SK-N-SH (cell line): ENCODE measurements around the gene LIMS2. TPM values are rescaled to one million over a fixed set of nuclear protein-coding genes. Genes with fewer than 3 reads are reported as not detected.

Experiments
- CTCF ChIA-PET: fragments of 300-600, 350-600 bp; formaldehyde crosslinking; extraction: SDS; loops from one replicate; lab custom pipeline; 2021; lab: Yijun Ruan, JAX
- POLR2A ChIA-PET: fragments of 350-600 bp; sonication (Branson Sonifier 250); formaldehyde crosslinking; extraction: SDS; loops from one replicate; lab custom pipeline; 2020; ENCODE audit warnings: antibody characterized with exemption, inconsistent platforms; lab: Yijun Ruan, JAX
- DNase-seq: peaks from one replicate; pipeline ENCODE4 v3.0.0; 2012
- H2AFZ ChIP-seq: fragments of 200-600 bp; sonication (generic); 2 replicates; pipeline ENCODE4 v1.8.1; 2016; ENCODE audit warnings: antibody characterized with exemption, mild to moderate bottlenecking, low read depth
- H3F3A ChIP-seq: fragments of 200-600 bp; sonication (generic); replicated peaks from 2 replicates; pipeline ENCODE3; 2016; ENCODE audit warnings: antibody characterized with exemption, mild to moderate bottlenecking; ENCODE audit not compliant: insufficient read depth
- H3K27ac ChIP-seq, 2 experiments: fragments of 200-500 bp in 1 of 2; fragments of 200-600 bp in 1 of 2; sonication (Bioruptor generic) in 1 of 2; sonication (generic), shearing (Covaris generic) in 1 of 2; 2 replicates each; pipeline versions ENCODE4 v1.5.1 to v1.6.1; 2014 to 2016; ENCODE audit warnings: low read depth in 2 of 2, inconsistent platforms in 1 of 2, low read length in 1 of 2, mild to moderate bottlenecking in 1 of 2, mixed read lengths in 1 of 2
- H3K27me3 ChIP-seq: fragments of 200-600 bp; sonication (generic), shearing (Covaris generic); 2 replicates; pipeline ENCODE4 v1.6.1; 2016; ENCODE audit warnings: mixed run types; ENCODE audit not compliant: insufficient read depth
- H3K36me3 ChIP-seq, 2 experiments: fragments of 200-500 bp in 1 of 2; fragments of 200-600 bp in 1 of 2; sonication (Bioruptor generic) in 1 of 2; sonication (generic) in 1 of 2; replicated peaks in 1 of 2; 2 replicates each; pipeline versions ENCODE3 to v1.5.1; 2014 to 2016; ENCODE audit warnings: low read length in 1 of 2, mild to moderate bottlenecking in 1 of 2; ENCODE audit not compliant: insufficient read depth in 2 of 2, control insufficient read depth in 1 of 2
- H3K4me1 ChIP-seq, 2 experiments: fragments of 200-500 bp in 1 of 2; fragments of 200-600 bp in 1 of 2; sonication (Bioruptor generic) in 1 of 2; sonication (generic), shearing (Covaris generic) in 1 of 2; 2 replicates each; pipeline versions ENCODE4 v1.5.1 to v1.6.1; 2014 to 2016; ENCODE audit warnings: low read depth in 1 of 2, low read length in 1 of 2, mixed run types in 1 of 2; ENCODE audit not compliant: insufficient read depth in 2 of 2, control insufficient read depth in 1 of 2
- H3K4me2 ChIP-seq: fragments of 200-600 bp; sonication (generic), shearing (Covaris generic); 2 replicates; pipeline ENCODE4 v1.6.1; 2017; ENCODE audit warnings: mixed run types
- H3K4me3 ChIP-seq, 2 experiments: fragments of 200-500 bp in 1 of 2; fragments of 200-600 bp in 1 of 2; sonication (Bioruptor generic) in 1 of 2; sonication (generic), shearing (Covaris generic) in 1 of 2; 2 replicates each; pipeline versions ENCODE4 v1.5.1 to v1.8.1; 2014 to 2016; ENCODE audit warnings: low read depth in 2 of 2, inconsistent platforms in 1 of 2, low read length in 1 of 2, mild to moderate bottlenecking in 1 of 2, mixed read lengths in 1 of 2, moderate library complexity in 1 of 2
- H3K79me2 ChIP-seq: fragments of 200-600 bp; sonication (generic); 2 replicates; pipeline ENCODE4 v1.8.1; 2017; ENCODE audit warnings: mild to moderate bottlenecking; ENCODE audit not compliant: insufficient read depth
- H3K9ac ChIP-seq: fragments of 200-600 bp; sonication (generic); 2 replicates; pipeline ENCODE4 v1.6.1; 2017; ENCODE audit warnings: mixed run types
- H3K9me2 ChIP-seq: fragments of 200-600 bp; sonication (generic); 2 replicates; pipeline ENCODE4 v1.6.1; 2017; ENCODE audit warnings: mixed run types
- H3K9me3 ChIP-seq: fragments of 200-600 bp; sonication (generic); 2 replicates; pipeline ENCODE4 v1.6.1; 2017; ENCODE audit warnings: mixed run types, mild to moderate bottlenecking, moderate library complexity
- H4K20me1 ChIP-seq: fragments of 200-600 bp; sonication (generic); 2 replicates; pipeline ENCODE4 v1.6.1; 2017; ENCODE audit warnings: mild to moderate bottlenecking, mixed run types; ENCODE audit not compliant: insufficient read depth
- CHD2 ChIP-seq: fragments of 150-350 bp; IDR thresholded peaks from 2 replicates; pipeline ENCODE4 v1.6.1; 2018; ENCODE audit warnings: low read length; ENCODE audit not compliant: partially characterized antibody
- ELF1 ChIP-seq: IDR thresholded peaks from 2 replicates; pipeline ENCODE4 v1.4.0; 2012
- EP300 ChIP-seq, 2 experiments: IDR thresholded peaks; 2 replicates each; pipeline versions ENCODE4 v1.4.0 to v1.6.1; 2012; ENCODE audit warnings: borderline replicate concordance in 1 of 2, low read depth in 1 of 2, low read length in 1 of 2
- EZH2phosphoT487 ChIP-seq: fragments of 200-600 bp; sonication (generic); IDR thresholded peaks from 2 replicates; pipeline ENCODE4 v1.6.1; 2017; ENCODE audit warnings: low read depth, mixed run types, mild to moderate bottlenecking, antibody characterized with exemption, moderate library complexity, borderline replicate concordance
- FOXJ3 ChIP-seq: sonication (generic); formaldehyde crosslinking; IDR thresholded peaks from 2 replicates; pipeline ENCODE4 v1.5.1; 2020; ENCODE audit warnings: mild to moderate bottlenecking, missing genetic modification reagents
- FOXM1 ChIP-seq: IDR thresholded peaks from 2 replicates; pipeline ENCODE4 v1.4.0; 2012; ENCODE audit warnings: low read depth, mild to moderate bottlenecking
- GABPA ChIP-seq: IDR thresholded peaks from 2 replicates; pipeline ENCODE4 v1.4.0; 2012; ENCODE audit warnings: low read depth, mild to moderate bottlenecking
- GATA2 ChIP-seq: sonication (generic); formaldehyde crosslinking; IDR thresholded peaks from 2 replicates; pipeline ENCODE4 v1.5.0; 2020; ENCODE audit warnings: mild to moderate bottlenecking, missing genetic modification reagents
- MEF2A ChIP-seq: IDR thresholded peaks from 2 replicates; pipeline ENCODE4 v1.4.0; 2012; ENCODE audit warnings: low read depth, borderline replicate concordance
- NRF1 ChIP-seq: IDR thresholded peaks from 2 replicates; pipeline ENCODE4 v1.6.1; 2012; ENCODE audit warnings: low read depth, mild to moderate bottlenecking, low read length
- POLR2AphosphoS5 ChIP-seq: IDR thresholded peaks from 2 replicates; pipeline ENCODE4 v1.6.1; 2012; ENCODE audit warnings: low read depth, low read length
- RCOR1 ChIP-seq: fragments of 150-350 bp; IDR thresholded peaks from 2 replicates; pipeline ENCODE4 v1.6.1; 2017; ENCODE audit warnings: antibody characterized with exemption, low read length
- RFX5 ChIP-seq: IDR thresholded peaks from 2 replicates; pipeline ENCODE4 v1.6.1; 2012; ENCODE audit warnings: mild to moderate bottlenecking, improper control_type of control experiment, low read length
- SMC3 ChIP-seq: IDR thresholded peaks from 2 replicates; pipeline ENCODE4 v1.6.1; 2012; ENCODE audit warnings: low read depth, low read length, improper control_type of control experiment
- TAF1 ChIP-seq: IDR thresholded peaks from 2 replicates; pipeline ENCODE4 v1.6.1; 2012; ENCODE audit warnings: low read depth, mild to moderate bottlenecking, low read length, moderate library complexity, borderline replicate concordance
- TCF12 ChIP-seq: IDR thresholded peaks from 2 replicates; pipeline ENCODE4 v1.4.0; 2012
- WGBS: methylation state at CpG from one replicate; pipeline ENCODE4 v1.1.6; 2017; ENCODE audit warnings: low lambda C conversion rate; 5-methylcytosine and 5-hydroxymethylcytosine counted together
- polyA plus RNA-seq, 3 experiments: library from polyadenylated mRNA; depleted of rRNA; stranded (reverse); fragments of >200 nt; gene quantifications; 2 replicates each; pipeline ENCODE4 v1.2.3, GENCODE V29; 2012
- TF ChIP-seq, protein P1 (sequence below): IDR thresholded peaks from 2 replicates; pipeline ENCODE4 v1.4.0; 2012; ENCODE audit warnings: low read depth, borderline replicate concordance
- TF ChIP-seq, protein P2 (sequence below): fragments of 150-350 bp; IDR thresholded peaks from 2 replicates; pipeline ENCODE4 v1.6.1; 2017; ENCODE audit warnings: antibody characterized with exemption, low read length, low read depth, borderline replicate concordance

LIMS2 gene
- polyA plus RNA-seq, 1 of the 3 experiments (the other 2 are of a cell fraction), result 2.7 TPM

DNA sequence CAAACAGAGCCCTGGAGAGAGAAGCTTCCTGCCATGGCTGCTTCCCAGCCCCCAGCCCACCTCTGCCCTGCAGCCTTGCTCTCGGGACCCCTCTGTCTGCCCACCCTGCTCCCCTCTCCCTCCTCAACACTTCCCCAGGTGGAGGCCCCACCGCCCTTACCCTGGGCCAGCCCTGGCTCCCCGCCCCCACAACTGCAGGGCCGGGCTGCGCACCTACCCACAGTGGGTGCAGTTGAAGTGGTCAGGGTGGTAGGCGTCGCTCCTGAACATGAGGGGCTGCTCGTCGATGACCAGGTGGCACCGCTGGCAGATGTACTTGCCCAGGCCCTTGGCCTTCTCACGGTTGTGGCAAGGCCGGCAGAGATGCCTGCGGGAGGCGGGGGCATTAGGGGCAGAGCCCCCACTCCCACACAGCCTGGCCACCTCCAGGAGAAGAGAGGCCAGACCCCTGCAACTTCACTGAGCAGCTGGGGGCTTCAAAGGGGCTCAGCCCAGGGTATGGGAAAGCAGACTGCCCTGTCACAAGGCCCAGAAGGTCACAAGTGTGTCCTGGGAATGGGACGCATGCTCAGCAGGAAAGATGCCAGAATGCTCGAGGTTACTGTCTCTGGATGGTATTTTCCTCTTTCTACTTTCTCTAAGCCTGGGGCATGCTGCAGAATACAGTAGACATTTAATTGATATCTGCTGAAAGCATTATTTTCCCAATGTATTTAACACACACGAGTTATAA lies 32.5 kb downstream of the LIMS2 start:
- H3K4me2 ChIP-seq, result no peak overlapping the region
- no peaks in the 10 kb centered on the region for H3K36me3 ChIP-seq
- H2AFZ ChIP-seq, result no peak overlapping the region
- WGBS, result 81% methylated on average over 10 of the region's 17 CpGs
- no peaks in the 10 kb centered on the region for H3K9me3 ChIP-seq
- no peaks in the 10 kb centered on the region for H3F3A ChIP-seq
- H3K27ac ChIP-seq, result peak overlapping the region in 1 of 2 experiments; percentile 65; a peak in 1 of 4 replicates
- no peaks in the 10 kb centered on the region for H3K27me3 ChIP-seq
- peaks cover 3 to 29% of the 10 kb centered on the region in 2 experiments; a peak in 3 of 4 replicates for H3K4me1 ChIP-seq
- ChIA-PET POLR2A (no interaction called here), CTCF (no interaction called here)
- DNase-seq, result no peak
- H3K79me2 ChIP-seq, result no peaks in the 10 kb centered on the region
- no peak overlapping the region for H3K4me3 ChIP-seq
- no peaks in the 10 kb centered on the region for H4K20me1 ChIP-seq
- H3K9me2 ChIP-seq, result no peaks in the 10 kb centered on the region
- H3K9ac ChIP-seq, result no peak overlapping the region
- TF ChIP-seq TCF12 (no peak), RFX5 (no peak), FOXM1 (no peak), GATA2 (CRISPR knock-in tag) (no peak), FOXJ3 (no peak), EP300 (IDR thresholded peaks at IDR 0.05; ENCODE audit: borderline replicate concordance in 1 of 2, low read depth in 1 of 2, low read length in 1 of 2) (no peak), CHD2 (no peak), RCOR1 (no peak), NRF1 (no peak), POLR2AphosphoS5 (no peak), SMC3 (no peak), EZH2phosphoT487 (no peak)
- TF ChIP-seq, protein P1, sequence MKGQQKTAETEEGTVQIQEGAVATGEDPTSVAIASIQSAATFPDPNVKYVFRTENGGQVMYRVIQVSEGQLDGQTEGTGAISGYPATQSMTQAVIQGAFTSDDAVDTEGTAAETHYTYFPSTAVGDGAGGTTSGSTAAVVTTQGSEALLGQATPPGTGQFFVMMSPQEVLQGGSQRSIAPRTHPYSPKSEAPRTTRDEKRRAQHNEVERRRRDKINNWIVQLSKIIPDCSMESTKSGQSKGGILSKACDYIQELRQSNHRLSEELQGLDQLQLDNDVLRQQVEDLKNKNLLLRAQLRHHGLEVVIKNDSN, result no peak
- TF ChIP-seq, protein P2, sequence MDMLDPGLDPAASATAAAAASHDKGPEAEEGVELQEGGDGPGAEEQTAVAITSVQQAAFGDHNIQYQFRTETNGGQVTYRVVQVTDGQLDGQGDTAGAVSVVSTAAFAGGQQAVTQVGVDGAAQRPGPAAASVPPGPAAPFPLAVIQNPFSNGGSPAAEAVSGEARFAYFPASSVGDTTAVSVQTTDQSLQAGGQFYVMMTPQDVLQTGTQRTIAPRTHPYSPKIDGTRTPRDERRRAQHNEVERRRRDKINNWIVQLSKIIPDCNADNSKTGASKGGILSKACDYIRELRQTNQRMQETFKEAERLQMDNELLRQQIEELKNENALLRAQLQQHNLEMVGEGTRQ, result no peak
- TF ChIP-seq, all 33 proteins: peak for 0

DNA sequence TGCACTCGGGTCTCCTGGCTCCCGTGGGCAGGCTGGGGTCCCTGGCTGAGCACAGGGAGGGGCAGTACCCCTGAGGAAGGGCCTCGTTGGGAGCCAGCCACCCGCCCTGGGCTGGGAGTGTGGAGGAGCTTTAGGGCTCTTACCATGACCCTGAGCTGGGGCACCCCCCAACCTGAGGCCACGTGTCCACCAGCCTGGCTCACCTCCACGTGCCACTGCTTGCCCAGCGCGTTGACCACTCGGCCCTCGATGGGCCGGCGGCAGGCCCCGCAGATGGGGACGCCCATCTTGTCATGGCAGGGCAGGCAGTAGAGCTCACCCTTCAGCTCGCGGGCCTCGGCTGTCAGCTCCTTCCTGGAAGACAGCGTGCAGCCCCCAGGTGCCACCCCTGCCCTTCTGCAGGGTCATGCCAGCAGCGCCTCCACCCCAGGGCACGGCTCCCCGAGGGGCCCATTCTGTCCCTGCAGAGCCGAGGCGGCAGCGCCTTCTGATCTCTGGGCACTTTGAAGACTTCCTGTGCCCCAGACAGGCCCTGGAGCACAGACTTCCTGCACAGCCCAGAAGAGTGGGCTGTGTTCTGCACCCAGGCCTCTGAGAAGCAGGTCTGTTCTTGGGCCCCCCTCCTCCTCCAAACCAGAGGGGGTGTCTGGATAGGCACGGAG lies 33.4 kb downstream of the LIMS2 start:
- Histone ChIP-seq H3K9me2 (no peaks in the 10 kb centered on the region), H3K27ac (peak overlapping the region in 1 of 2 experiments; percentile 16; a peak in 1 of 4 replicates), H3K79me2 (no peaks in the 10 kb centered on the region), H3F3A (no peaks in the 10 kb centered on the region), H3K36me3 (no peaks in the 10 kb centered on the region), H3K4me3 (no peak overlapping the region), H4K20me1 (no peaks in the 10 kb centered on the region), H3K4me1 (peaks cover 10 to 29% of the 10 kb centered on the region in 2 experiments; a peak in 3 of 4 replicates), H2AFZ (no peak overlapping the region), H3K4me2 (no peak overlapping the region), H3K9me3 (no peaks in the 10 kb centered on the region), H3K9ac (no peak overlapping the region), H3K27me3 (no peaks in the 10 kb centered on the region)
- ChIA-PET CTCF (interaction anchor here (0.7 to 3.6 kb wide), 3 partner anchors 11 to 219 kb away, joined by 3 to 13 read pairs (median 4); partner anchors contain the start of gene LIMS2), POLR2A (no interaction called here)
- 90% methylated on average over 16 of the region's 25 CpGs for WGBS
- TF ChIP-seq ELF1 (no peak), GABPA (no peak), TCF12 (no peak), TAF1 (no peak), GATA2 (CRISPR knock-in tag) (no peak), MEF2A (no peak)
- no peak for DNase-seq
